ENCODE results near the gene AKR1B15.

GRCh38 chr7:134530460-134530859, 18.4 kb upstream of the AKR1B15 start:
- TF ChIP-seq POLR2AphosphoS5 (IDR thresholded peaks at IDR 0.05): no peak
- TF ChIP-seq, protein P1, sequence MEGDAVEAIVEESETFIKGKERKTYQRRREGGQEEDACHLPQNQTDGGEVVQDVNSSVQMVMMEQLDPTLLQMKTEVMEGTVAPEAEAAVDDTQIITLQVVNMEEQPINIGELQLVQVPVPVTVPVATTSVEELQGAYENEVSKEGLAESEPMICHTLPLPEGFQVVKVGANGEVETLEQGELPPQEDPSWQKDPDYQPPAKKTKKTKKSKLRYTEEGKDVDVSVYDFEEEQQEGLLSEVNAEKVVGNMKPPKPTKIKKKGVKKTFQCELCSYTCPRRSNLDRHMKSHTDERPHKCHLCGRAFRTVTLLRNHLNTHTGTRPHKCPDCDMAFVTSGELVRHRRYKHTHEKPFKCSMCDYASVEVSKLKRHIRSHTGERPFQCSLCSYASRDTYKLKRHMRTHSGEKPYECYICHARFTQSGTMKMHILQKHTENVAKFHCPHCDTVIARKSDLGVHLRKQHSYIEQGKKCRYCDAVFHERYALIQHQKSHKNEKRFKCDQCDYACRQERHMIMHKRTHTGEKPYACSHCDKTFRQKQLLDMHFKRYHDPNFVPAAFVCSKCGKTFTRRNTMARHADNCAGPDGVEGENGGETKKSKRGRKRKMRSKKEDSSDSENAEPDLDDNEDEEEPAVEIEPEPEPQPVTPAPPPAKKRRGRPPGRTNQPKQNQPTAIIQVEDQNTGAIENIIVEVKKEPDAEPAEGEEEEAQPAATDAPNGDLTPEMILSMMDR (IDR thresholded peaks at IDR 0.05): no peak
- TF ChIP-seq POLR2A (IDR thresholded peaks at IDR 0.05): no peak
